Lung (tissue), 12 donors: ENCODE results near the gene PAX4. TPM values are rescaled to one million over a fixed set of nuclear protein-coding genes. Genes with fewer than 3 reads are reported as not detected.

ENCODE experiments used
- ATAC-seq: fragments of 200-7000 bp; cut with Tn5 transposase; one replicate; pipeline ENCODE4 v1.9.1; 2020; ENCODE audit warnings: moderate number of reproducible peaks; ENCODE audit not compliant: insufficient read depth, low FRiP score
- DNase-seq, 3 donors: peaks; one replicate each; pipeline ENCODE4 v3.0.0-alpha.2; 2013 to 2017
- H3K27ac ChIP-seq, 2 donors: one replicate each; pipeline ENCODE4 v1.5.1; 2013; ENCODE audit warnings: mild to moderate bottlenecking in 2 of 2, moderate library complexity in 2 of 2, control low read depth in 1 of 2, inconsistent platforms in 1 of 2, low read depth in 1 of 2, low read length in 1 of 2
- H3K27me3 ChIP-seq, 3 donors: one replicate each; pipeline ENCODE4 v1.5.1; 2013; ENCODE audit warnings: low read length in 2 of 3; ENCODE audit not compliant: control insufficient read depth in 3 of 3, insufficient read depth in 3 of 3
- H3K36me3 ChIP-seq, 4 donors: one replicate each; pipeline ENCODE4 v1.5.1; 2013; ENCODE audit warnings: low read length in 4 of 4, mild to moderate bottlenecking in 1 of 4, moderate library complexity in 1 of 4; ENCODE audit not compliant: control insufficient read depth in 4 of 4, insufficient read depth in 4 of 4
- H3K4me1 ChIP-seq, 5 donors: one replicate each; pipeline ENCODE4 v1.5.1; 2013; ENCODE audit warnings: low read length in 5 of 5, mild to moderate bottlenecking in 2 of 5, moderate library complexity in 1 of 5; ENCODE audit not compliant: control insufficient read depth in 5 of 5, insufficient read depth in 5 of 5
- H3K4me3 ChIP-seq: one replicate; pipeline ENCODE4 v1.5.1; 2013; ENCODE audit warnings: mild to moderate bottlenecking, control low read depth, moderate library complexity
- H3K9ac ChIP-seq, 2 donors: one replicate each; pipeline ENCODE4 v1.5.1; 2013; ENCODE audit warnings: low read length in 2 of 2, control low read depth in 1 of 2; ENCODE audit not compliant: insufficient read depth in 1 of 2
- H3K9me3 ChIP-seq, 4 donors: one replicate each; pipeline ENCODE4 v1.5.1; 2013; ENCODE audit warnings: low read length in 3 of 4, mild to moderate bottlenecking in 1 of 4, moderate library complexity in 1 of 4; ENCODE audit not compliant: control insufficient read depth in 4 of 4, insufficient read depth in 3 of 4
- WGBS, 2 donors: extraction: QIAGEN DNeasy Blood & Tissue Kit; methylation state at CpG; one replicate each; pipeline ENCODE4 v1.1.7; 2013; 5-methylcytosine and 5-hydroxymethylcytosine counted together
- polyA plus RNA-seq, 2 donors: library from polyadenylated mRNA; stranded (reverse); fragments of 200-250 nt; gene quantifications; one replicate each; pipeline ENCODE4 v1.2.1, GENCODE V29; 2013
- total RNA-seq, 2 donors: library from RNA; depleted of rRNA in 1 of 2; stranded (reverse); fragments of >200 nt in 1 of 2; gene quantifications; one replicate each; pipeline ENCODE4 v1.2.1, GENCODE V29; 2014 to 2021
- TF ChIP-seq, protein P1 (sequence below): IDR thresholded peaks from 2 replicates; pipeline ENCODE4 v1.5.1; 2012; ENCODE audit warnings: mild to moderate bottlenecking; ENCODE audit errors: control extremely low read depth, extremely low read depth
- donor health status: control.
- donor health status: control.
- donor health status: Bipolar disorder and iron deficiency.
- donor health status: healthy.
- donor health status: DM: yes; HTN: yes; CAD: no.

Gene PAX4
- total and polyA plus RNA-seq, 4 donors: not detected

DNA sequence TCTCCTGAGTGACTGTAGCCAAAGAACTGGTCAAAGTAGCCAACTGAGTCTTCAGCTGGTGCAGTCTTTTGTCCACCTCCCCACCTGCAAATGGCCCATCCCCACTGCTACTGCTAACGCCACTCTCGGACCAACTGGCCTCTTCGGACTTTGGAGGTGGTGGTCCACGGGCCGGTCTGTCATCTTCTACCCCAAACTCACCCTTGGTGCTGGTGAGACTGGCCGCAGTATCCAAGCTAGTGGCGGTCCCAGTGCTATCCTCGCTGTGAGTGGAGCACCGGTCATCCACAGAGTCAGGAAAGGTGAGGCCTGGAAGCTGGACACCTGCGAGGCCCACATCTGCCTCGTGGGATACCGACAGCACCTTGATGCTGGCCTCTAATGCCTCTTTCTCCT lies 33.3 kb downstream of the PAX4 start:
- Histone ChIP-seq H3K9me3 (no peaks in the 10 kb centered on the region), H3K27me3 (no peaks in the 10 kb centered on the region), H3K27ac (peak overlapping the region in 1 of 2 donors; percentile 95), H3K4me3 (peak overlapping the region; percentile 68), H3K36me3 (peaks cover 10 to 22% (median 16%) of the 10 kb centered on the region in 4 donors), H3K4me1 (peaks cover 6 to 45% (median 30%) of the 10 kb centered on the region in 5 donors), H3K9ac (peak overlapping the region; percentile 87 to 89)
- TF ChIP-seq, protein P1, sequence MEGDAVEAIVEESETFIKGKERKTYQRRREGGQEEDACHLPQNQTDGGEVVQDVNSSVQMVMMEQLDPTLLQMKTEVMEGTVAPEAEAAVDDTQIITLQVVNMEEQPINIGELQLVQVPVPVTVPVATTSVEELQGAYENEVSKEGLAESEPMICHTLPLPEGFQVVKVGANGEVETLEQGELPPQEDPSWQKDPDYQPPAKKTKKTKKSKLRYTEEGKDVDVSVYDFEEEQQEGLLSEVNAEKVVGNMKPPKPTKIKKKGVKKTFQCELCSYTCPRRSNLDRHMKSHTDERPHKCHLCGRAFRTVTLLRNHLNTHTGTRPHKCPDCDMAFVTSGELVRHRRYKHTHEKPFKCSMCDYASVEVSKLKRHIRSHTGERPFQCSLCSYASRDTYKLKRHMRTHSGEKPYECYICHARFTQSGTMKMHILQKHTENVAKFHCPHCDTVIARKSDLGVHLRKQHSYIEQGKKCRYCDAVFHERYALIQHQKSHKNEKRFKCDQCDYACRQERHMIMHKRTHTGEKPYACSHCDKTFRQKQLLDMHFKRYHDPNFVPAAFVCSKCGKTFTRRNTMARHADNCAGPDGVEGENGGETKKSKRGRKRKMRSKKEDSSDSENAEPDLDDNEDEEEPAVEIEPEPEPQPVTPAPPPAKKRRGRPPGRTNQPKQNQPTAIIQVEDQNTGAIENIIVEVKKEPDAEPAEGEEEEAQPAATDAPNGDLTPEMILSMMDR: no peak
- DNase-seq (no peak), ATAC-seq (no peak)
- WGBS, 2 donors: 30 to 39% methylated on average over 12 of the region's 12 CpGs

DNA sequence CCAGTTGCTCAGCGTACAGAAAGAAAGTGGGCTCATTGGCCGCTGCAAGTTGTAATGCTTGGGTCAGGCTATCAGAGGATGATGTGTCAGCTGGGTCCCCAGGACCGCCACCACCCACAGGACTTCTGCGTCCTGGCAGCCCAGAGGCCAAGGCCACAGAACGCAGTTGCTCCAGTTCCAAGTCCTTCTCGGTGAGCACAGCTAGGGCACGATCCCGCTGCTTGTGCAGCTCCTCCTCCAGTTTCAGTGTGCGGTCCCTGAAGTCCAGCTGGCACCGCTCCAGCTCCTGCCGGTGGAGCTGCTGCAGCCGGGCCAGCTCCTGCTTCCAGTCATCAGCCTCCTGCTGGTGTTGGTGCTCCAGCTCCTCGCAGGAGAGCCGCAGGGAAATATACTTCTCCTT lies 35.6 kb downstream of the PAX4 start:
- TF ChIP-seq, protein P1: no peak
- peak; percentile 28 to 60 (median 33) for DNase-seq
- WGBS, 2 donors: 78 to 85% methylated on average over 14 of the region's 14 CpGs
- Histone ChIP-seq H3K36me3 (peaks cover 10 to 24% (median 18%) of the 10 kb centered on the region in 4 donors), H3K4me3 (no peak overlapping the region), H3K27ac (no peak overlapping the region), H3K9me3 (no peaks in the 10 kb centered on the region), H3K27me3 (no peaks in the 10 kb centered on the region), H3K9ac (no peak overlapping the region), H3K4me1 (peaks cover 6 to 30% (median 26%) of the 10 kb centered on the region in 5 donors)
- no peak for ATAC-seq

GRCh38 chr7:127581716-127582115 lies 36.2 kb downstream of the PAX4 start:
- TF ChIP-seq, protein P1: no peak
- Histone ChIP-seq H3K4me3 (no peak overlapping the region), H3K4me1 (peaks cover 6 to 28% (median 26%) of the 10 kb centered on the region in 5 donors), H3K9me3 (no peaks in the 10 kb centered on the region), H3K27ac (no peak overlapping the region), H3K9ac (no peak overlapping the region), H3K27me3 (no peaks in the 10 kb centered on the region), H3K36me3 (peaks cover 10 to 24% (median 19%) of the 10 kb centered on the region in 4 donors)
- 92 to 95% methylated on average over 1 of the region's 1 CpG for WGBS, 2 donors
- DNase-seq: no peak
- no peak for ATAC-seq

DNA sequence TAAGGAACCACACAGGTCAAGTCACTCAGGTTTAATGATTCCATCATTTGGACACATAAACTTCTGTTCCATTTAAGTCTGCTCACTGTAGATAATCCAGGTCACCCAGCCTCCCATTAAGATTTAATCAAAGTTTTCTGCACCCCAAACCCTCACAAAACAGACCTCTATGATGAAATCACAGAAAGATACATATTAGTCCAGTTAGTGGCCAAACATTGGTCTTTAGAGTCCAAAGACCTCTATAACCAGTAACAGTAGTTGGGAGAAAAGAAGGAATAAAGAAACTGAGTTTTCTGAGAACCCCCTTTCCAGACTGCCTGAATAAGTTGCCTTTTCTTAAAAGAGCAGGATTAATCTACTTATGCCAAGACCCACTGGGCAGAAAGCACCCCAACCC lies 37.3 kb downstream of the PAX4 start:
- ATAC-seq: no peak
- H3K36me3 ChIP-seq: peaks cover 10 to 24% (median 19%) of the 10 kb centered on the region in 4 donors
- no peak overlapping the region for H3K9ac ChIP-seq
- no peak overlapping the region for H3K27ac ChIP-seq
- no peak for DNase-seq
- H3K4me1 ChIP-seq: peaks cover 6 to 27% (median 23%) of the 10 kb centered on the region in 5 donors
- H3K4me3 ChIP-seq: no peak overlapping the region
- TF ChIP-seq, protein P1: no peak
- H3K9me3 ChIP-seq: no peaks in the 10 kb centered on the region
- no peaks in the 10 kb centered on the region for H3K27me3 ChIP-seq
